ENCODE measurements around the gene PRDM7.
"Not testable (repeated sequence)": the region's sequence is repeated elsewhere in the genome, so short reads cannot be mapped to it uniquely, and the experiment has no call there.

The PRDM7 gene

GRCh38 chr16:90084215-90084950, 7.3 kb upstream of the PRDM7 start:
- DNase-seq: no peak
- TF ChIP-seq POLR2A (IDR thresholded peaks at IDR 0.05; ENCODE audit: low read length) (no peak), GATA1 (IDR thresholded peaks at IDR 0.05; ENCODE audit: low read depth, low read length) (no peak)

GRCh38 chr16:90083139-90083538, 6.0 kb upstream of the PRDM7 start:
- DNase-seq: no peak
- TF ChIP-seq GATA1 (IDR thresholded peaks at IDR 0.05; ENCODE audit: low read depth, low read length): no peak
- no peak for TF ChIP-seq POLR2A (IDR thresholded peaks at IDR 0.05; ENCODE audit: low read length)

GRCh38 chr16:90081606-90081970, 4.5 kb upstream of the PRDM7 start:
- no peak for DNase-seq
- TF ChIP-seq GATA1 (IDR thresholded peaks at IDR 0.05; ENCODE audit: low read depth, low read length): no peak
- TF ChIP-seq POLR2A (IDR thresholded peaks at IDR 0.05; ENCODE audit: low read length): no peak

- no peak for DNase-seq
Measured at GRCh38 chr16:90078579-90078895, 1.4 kb upstream of the PRDM7 start.

GRCh38 chr16:90077757-90078578, 837 bp upstream of the PRDM7 start:
- no peak for TF ChIP-seq GATA1 (IDR thresholded peaks at IDR 0.05; ENCODE audit: low read depth, low read length)
- TF ChIP-seq POLR2A (IDR thresholded peaks at IDR 0.05; ENCODE audit: low read length): no peak
- peak; percentile 54 to 58 for DNase-seq

More at GRCh38 chr16:90078579-90078895, 1.4 kb upstream of the PRDM7 start:
- no peak for TF ChIP-seq POLR2A (IDR thresholded peaks at IDR 0.05; ENCODE audit: low read length)
- no peak for TF ChIP-seq GATA1 (IDR thresholded peaks at IDR 0.05; ENCODE audit: low read depth, low read length)

- TF ChIP-seq POLR2A (IDR thresholded peaks at IDR 0.05; ENCODE audit: low read length): no peak
- no peak for TF ChIP-seq GATA1 (IDR thresholded peaks at IDR 0.05; ENCODE audit: low read depth, low read length)
- no peak for DNase-seq
Measured at GRCh38 chr16:90072442-90073105, 4.6 kb downstream of the PRDM7 start.

GRCh38 chr16:90070440-90070839, 6.7 kb downstream of the PRDM7 start:
- TF ChIP-seq GATA1 (IDR thresholded peaks at IDR 0.05; ENCODE audit: low read depth, low read length) (no peak), POLR2A (IDR thresholded peaks at IDR 0.05; ENCODE audit: low read length) (no peak)
- no peak for DNase-seq

- TF ChIP-seq POLR2A (IDR thresholded peaks at IDR 0.05; ENCODE audit: low read length) (no peak), GATA1 (IDR thresholded peaks at IDR 0.05; ENCODE audit: low read depth, low read length) (no peak)
- DNase-seq: no peak
Measured at GRCh38 chr16:90061437-90061836, 15.7 kb downstream of the PRDM7 start.

- no peak for TF ChIP-seq POLR2A (IDR thresholded peaks at IDR 0.05; ENCODE audit: low read length)
- no peak for TF ChIP-seq GATA1 (IDR thresholded peaks at IDR 0.05; ENCODE audit: low read depth, low read length)
- DNase-seq: peak; percentile 26 to 42
Measured at GRCh38 chr16:90057738-90058173, 19.4 kb downstream of the PRDM7 start.

- DNase-seq: not testable (repeated sequence)
Measured at GRCh38 chr16:90056521-90056920, 20.6 kb downstream of the PRDM7 start.

- DNase-seq: no peak
- TF ChIP-seq GATA1 (IDR thresholded peaks at IDR 0.05; ENCODE audit: low read depth, low read length): no peak
- no peak for TF ChIP-seq POLR2A (IDR thresholded peaks at IDR 0.05; ENCODE audit: low read length)
Measured at GRCh38 chr16:90055371-90055770, 21.8 kb downstream of the PRDM7 start.

GRCh38 chr16:90054554-90054953, 22.6 kb downstream of the PRDM7 start:
- no peak for DNase-seq
- no peak for TF ChIP-seq POLR2A (IDR thresholded peaks at IDR 0.05; ENCODE audit: low read length)
- TF ChIP-seq GATA1 (IDR thresholded peaks at IDR 0.05; ENCODE audit: low read depth, low read length): no peak

- TF ChIP-seq POLR2A (IDR thresholded peaks at IDR 0.05; ENCODE audit: low read length) (no peak), GATA1 (IDR thresholded peaks at IDR 0.05; ENCODE audit: low read depth, low read length) (no peak)
- no peak for DNase-seq
Measured at GRCh38 chr16:90053902-90054500, 23.1 kb downstream of the PRDM7 start.

- no peak for DNase-seq
- TF ChIP-seq POLR2A (IDR thresholded peaks at IDR 0.05; ENCODE audit: low read length) (no peak), GATA1 (IDR thresholded peaks at IDR 0.05; ENCODE audit: low read depth, low read length) (no peak)
Measured at GRCh38 chr16:90050969-90051368, 26.2 kb downstream of the PRDM7 start.
